ENCODE results near the gene HIF1AN. TPM values are rescaled to one million over a fixed set of nuclear protein-coding genes. Genes with fewer than 3 reads are reported as not detected.

Gene HIF1AN
- total RNA-seq, 1 donor from 2014 or later = 59.9 TPM

GRCh38 chr10:100506596-100507356 is 29.0 kb upstream of the HIF1AN start:
- no peak overlapping the region for H3K27ac Mint-ChIP-seq
- ChIA-PET CTCF (no interaction called here), POLR2A (no interaction called here)
- no peak overlapping the region for H3K4me3 Mint-ChIP-seq
- H3K9me3 Mint-ChIP-seq = no peaks in the 10 kb centered on the region
- peaks cover 53% of the 10 kb centered on the region for H3K36me3 Mint-ChIP-seq (ENCODE audit: low read depth)
- no peak for TF ChIP-seq CTCF (IDR thresholded peaks at IDR 0.05)
- intact Hi-C loops (cut with micrococcal nuclease) = no loop called here
- H3K4me1 Mint-ChIP-seq = no peaks in the 10 kb centered on the region
- DNase-seq = no peak
- ATAC-seq (ENCODE audit: low read depth) = no peak
- H3K27me3 Mint-ChIP-seq = no peaks in the 10 kb centered on the region

DNA sequence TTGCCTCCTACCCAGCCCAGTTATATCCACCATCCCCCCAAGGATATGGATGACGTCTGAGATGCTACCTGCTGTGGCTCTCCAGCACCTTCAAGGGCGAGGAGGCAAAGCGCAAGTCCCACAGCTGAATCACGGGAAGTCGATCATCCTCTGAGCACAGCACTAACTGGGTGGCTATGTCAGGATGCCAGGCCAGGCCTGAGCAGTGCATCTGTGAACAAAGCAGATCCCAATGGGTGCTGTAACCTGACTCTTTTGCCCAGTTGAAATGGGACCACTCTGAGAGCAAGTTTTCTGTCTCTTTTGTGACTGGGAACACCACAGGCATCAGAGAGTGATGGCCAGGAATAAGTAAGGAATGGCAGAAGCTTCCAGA is 28.4 kb upstream of the HIF1AN start:
- ATAC-seq (ENCODE audit: low read depth) = no peak
- no peak for DNase-seq
- no peaks in the 10 kb centered on the region for H3K27me3 Mint-ChIP-seq
- no peak overlapping the region for H3K27ac Mint-ChIP-seq
- intact Hi-C loops (cut with micrococcal nuclease) = no loop called here
- H3K9me3 Mint-ChIP-seq = no peaks in the 10 kb centered on the region
- TF ChIP-seq CTCF (IDR thresholded peaks at IDR 0.05) = no peak
- peaks cover 50% of the 10 kb centered on the region for H3K36me3 Mint-ChIP-seq (ENCODE audit: low read depth)
- CTCF ChIA-PET = interaction anchor here (2.9 kb wide), 1 partner anchor 11 kb away, joined by 15 read pairs; no protein-coding TSS in a partner anchor
- no peak overlapping the region for H3K4me3 Mint-ChIP-seq
- H3K4me1 Mint-ChIP-seq = no peaks in the 10 kb centered on the region
- POLR2A ChIA-PET = no interaction called here

DNA sequence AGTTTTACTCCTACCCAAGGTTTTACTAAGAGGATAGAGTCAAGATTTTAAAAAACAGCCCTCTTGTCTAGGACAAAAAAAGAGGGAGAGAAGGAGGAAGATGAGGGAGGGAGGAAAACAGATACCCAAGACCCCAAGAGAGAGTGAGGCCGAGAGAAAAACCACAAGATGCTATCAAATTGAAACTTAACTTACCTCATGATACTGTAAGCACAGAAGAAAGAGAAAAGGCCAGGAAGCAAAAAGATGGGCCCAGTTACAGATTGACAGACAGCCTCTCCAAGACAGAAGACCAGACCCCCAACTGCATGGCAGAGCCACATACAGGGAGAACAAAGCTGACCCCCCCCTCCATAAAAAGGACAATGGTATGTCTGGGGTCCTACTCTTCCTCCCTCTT is 27.5 kb upstream of the HIF1AN start:
- Mint-ChIP-seq H3K27me3 (no peaks in the 10 kb centered on the region), H3K9me3 (no peaks in the 10 kb centered on the region), H3K27ac (no peak overlapping the region), H3K36me3 (ENCODE audit: low read depth) (peaks cover 50% of the 10 kb centered on the region), H3K4me3 (no peak overlapping the region), H3K4me1 (no peaks in the 10 kb centered on the region)
- POLR2A ChIA-PET = no interaction called here
- ATAC-seq (ENCODE audit: low read depth) = no peak
- CTCF ChIA-PET = interaction anchor here (1.2 to 2.9 kb wide), 4 partner anchors 10 to 170 kb away, joined by 5 to 15 read pairs (median 6); no protein-coding TSS in a partner anchor
- TF ChIP-seq CTCF (IDR thresholded peaks at IDR 0.05) = no peak
- no peak for DNase-seq
- intact Hi-C loops (cut with micrococcal nuclease) = loop anchor here (1.0 to 2.0 kb wide), 2 partner anchors 75 to 169 kb away; no protein-coding TSS in a partner anchor

- DNase-seq (no peak), ATAC-seq (ENCODE audit: low read depth) (peak; percentile 68)
- intact Hi-C loops (cut with micrococcal nuclease) = loop anchor here (1.0 to 2.0 kb wide), 2 partner anchors 75 to 170 kb away; no protein-coding TSS in a partner anchor
- Mint-ChIP-seq H3K9me3 (no peaks in the 10 kb centered on the region), H3K4me1 (no peaks in the 10 kb centered on the region), H3K27ac (no peak overlapping the region), H3K27me3 (no peaks in the 10 kb centered on the region), H3K4me3 (no peak overlapping the region), H3K36me3 (ENCODE audit: low read depth) (peaks cover 50% of the 10 kb centered on the region)
- no peak for TF ChIP-seq CTCF (IDR thresholded peaks at IDR 0.05)
- POLR2A ChIA-PET = no interaction called here
- CTCF ChIA-PET = interaction anchor here (1.2 to 2.9 kb wide), 4 partner anchors 10 to 170 kb away, joined by 5 to 15 read pairs (median 6); no protein-coding TSS in a partner anchor
Observed at GRCh38 chr10:100508691-100509150, 27.0 kb upstream of the HIF1AN start.

GRCh38 chr10:100509241-100509840 is 26.4 kb upstream of the HIF1AN start:
- ChIA-PET CTCF (interaction anchor here (1.2 to 2.9 kb wide), 4 partner anchors 9 to 171 kb away, joined by 5 to 15 read pairs (median 6); no protein-coding TSS in a partner anchor), POLR2A (no interaction called here)
- Mint-ChIP-seq H3K27ac (no peak overlapping the region), H3K36me3 (ENCODE audit: low read depth) (peaks cover 46% of the 10 kb centered on the region), H3K9me3 (no peaks in the 10 kb centered on the region), H3K4me1 (no peaks in the 10 kb centered on the region), H3K27me3 (no peaks in the 10 kb centered on the region), H3K4me3 (no peak overlapping the region)
- TF ChIP-seq CTCF (IDR thresholded peaks at IDR 0.05) = no peak
- ATAC-seq (ENCODE audit: low read depth) (no peak), DNase-seq (no peak)
- intact Hi-C loops (cut with micrococcal nuclease) = loop anchor here (2.0 kb wide), 1 partner anchor 171 kb away; no protein-coding TSS in a partner anchor

All from activated B cell treated with CpG ODN at 0.5 μM for 24 hours (primary cell).